Thyroid gland (tissue), 4 donors: ENCODE results near the gene NEBL. TPM values are rescaled to one million over a fixed set of nuclear protein-coding genes. Genes with fewer than 3 reads are reported as not detected.
"Not testable (repeated sequence)": the region's sequence is repeated elsewhere in the genome, so short reads cannot be mapped to it uniquely, and the experiment has no call there.

ENCODE experiments used
- DNase-seq, 2 donors: peaks; one replicate each; pipeline ENCODE4 v3.0.0-alpha.2; 2019
- H3K27ac ChIP-seq, 3 donors: fragments of 200-600 bp; sonication (generic); 1 replicate in 2 of 3; 2 replicates in 1 of 3; pipeline ENCODE4 v1.5.1; 2016 to 2019; ENCODE audit warnings: mild to moderate bottlenecking in 1 of 3, moderate library complexity in 1 of 3
- H3K27me3 ChIP-seq: fragments of 200-600 bp; sonication (generic); one replicate; pipeline ENCODE4 v1.5.1; 2019
- H3K36me3 ChIP-seq, 2 donors: fragments of 200-600 bp; sonication (generic); one replicate each; pipeline ENCODE4 v1.5.1; 2016 to 2019
- H3K4me1 ChIP-seq, 2 donors: fragments of 200-600 bp; sonication (generic); one replicate each; pipeline ENCODE4 v1.5.1; 2017 to 2019
- H3K4me3 ChIP-seq, 3 donors: fragments of 200-600 bp; sonication (generic); replicated peaks in 1 of 3; 1 replicate in 2 of 3; 2 replicates in 1 of 3; pipeline ENCODE4 v1.5.1; 2016; ENCODE audit warnings: mild to moderate bottlenecking in 1 of 3
- H3K9me3 ChIP-seq: fragments of 200-600 bp; sonication (generic); one replicate; pipeline ENCODE4 v1.5.1; 2017
- POLR2A ChIP-seq, 2 donors: fragments of 450-650 bp; IDR thresholded peaks; one replicate each; pipeline ENCODE4 v1.6.1; 2017; ENCODE audit warnings: antibody characterized with exemption in 2 of 2, mild to moderate bottlenecking in 2 of 2, moderate library complexity in 1 of 2
- WGBS, 2 donors: methylation state at CpG; one replicate each; pipeline ENCODE4 v1.1.5; 2017; 5-methylcytosine and 5-hydroxymethylcytosine counted together
- intact Hi-C: fragments of 100-400 bp; cut with DNase I; formaldehyde crosslinking; loops from one replicate; pipeline ENCODE4 v1.15.1; 2023
- total RNA-seq, 4 donors: library from RNA; depleted of rRNA; stranded (reverse); fragments of >200 nt; gene quantifications; one replicate each; pipeline ENCODE4 v1.2.3, GENCODE V29; 2016
- TF ChIP-seq, protein P1 (sequence below), 6 experiments: fragments of 200-600 bp in 3 of 6; fragments of 450-650 bp in 3 of 6; sonication (generic) in 3 of 6; IDR thresholded peaks; one replicate each; pipeline ENCODE4 v1.5.1; 2016 to 2019; ENCODE audit warnings: antibody characterized with exemption in 6 of 6, mild to moderate bottlenecking in 2 of 6, inconsistent platforms in 1 of 6, moderate library complexity in 1 of 6

The NEBL gene, protein sequence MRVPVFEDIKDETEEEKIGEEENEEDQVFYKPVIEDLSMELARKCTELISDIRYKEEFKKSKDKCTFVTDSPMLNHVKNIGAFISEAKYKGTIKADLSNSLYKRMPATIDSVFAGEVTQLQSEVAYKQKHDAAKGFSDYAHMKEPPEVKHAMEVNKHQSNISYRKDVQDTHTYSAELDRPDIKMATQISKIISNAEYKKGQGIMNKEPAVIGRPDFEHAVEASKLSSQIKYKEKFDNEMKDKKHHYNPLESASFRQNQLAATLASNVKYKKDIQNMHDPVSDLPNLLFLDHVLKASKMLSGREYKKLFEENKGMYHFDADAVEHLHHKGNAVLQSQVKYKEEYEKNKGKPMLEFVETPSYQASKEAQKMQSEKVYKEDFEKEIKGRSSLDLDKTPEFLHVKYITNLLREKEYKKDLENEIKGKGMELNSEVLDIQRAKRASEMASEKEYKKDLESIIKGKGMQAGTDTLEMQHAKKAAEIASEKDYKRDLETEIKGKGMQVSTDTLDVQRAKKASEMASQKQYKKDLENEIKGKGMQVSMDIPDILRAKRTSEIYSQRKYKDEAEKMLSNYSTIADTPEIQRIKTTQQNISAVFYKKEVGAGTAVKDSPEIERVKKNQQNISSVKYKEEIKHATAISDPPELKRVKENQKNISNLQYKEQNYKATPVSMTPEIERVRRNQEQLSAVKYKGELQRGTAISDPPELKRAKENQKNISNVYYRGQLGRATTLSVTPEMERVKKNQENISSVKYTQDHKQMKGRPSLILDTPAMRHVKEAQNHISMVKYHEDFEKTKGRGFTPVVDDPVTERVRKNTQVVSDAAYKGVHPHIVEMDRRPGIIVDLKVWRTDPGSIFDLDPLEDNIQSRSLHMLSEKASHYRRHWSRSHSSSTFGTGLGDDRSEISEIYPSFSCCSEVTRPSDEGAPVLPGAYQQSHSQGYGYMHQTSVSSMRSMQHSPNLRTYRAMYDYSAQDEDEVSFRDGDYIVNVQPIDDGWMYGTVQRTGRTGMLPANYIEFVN
- 100 to 1,000 TPM; 163 to 269 (median 214) TPM for total RNA-seq

DNA sequence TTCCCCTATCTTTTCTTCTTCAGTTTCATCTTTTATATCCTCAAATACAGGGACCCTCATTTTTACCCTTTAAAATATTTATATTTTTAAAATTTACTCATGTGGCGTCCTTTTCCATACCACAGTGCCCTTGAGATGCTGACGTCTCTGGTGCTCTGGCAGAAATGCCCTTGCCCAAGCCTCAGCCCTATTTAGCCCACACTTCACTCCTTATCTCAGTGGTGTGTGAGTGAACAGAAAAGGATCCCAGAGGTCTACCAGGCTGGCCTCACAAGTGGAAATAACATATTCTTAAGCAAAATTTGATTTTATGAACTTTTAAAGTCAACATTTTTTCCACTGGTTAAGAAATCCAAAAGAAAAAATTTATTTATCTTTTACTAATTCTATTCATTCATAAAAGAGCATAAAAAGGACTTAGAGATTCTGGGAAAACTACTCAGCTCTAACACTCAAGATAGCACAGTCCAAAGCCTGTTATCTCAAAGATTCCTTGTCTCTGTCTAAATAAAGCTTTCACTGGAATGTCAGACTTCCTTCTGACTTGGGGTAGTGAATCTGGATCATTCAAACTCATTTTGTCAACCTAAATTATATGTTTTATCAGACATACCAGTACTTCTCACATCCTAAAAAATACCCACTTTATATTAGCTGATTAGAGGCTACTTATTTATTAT lies at the start of gene NEBL:
Gene NEBL, minus strand, starts transcription at position 166 of the 680 bp plus-strand sequence. Its CDS starts 106 bp downstream, at position 60.
- TF ChIP-seq POLR2A (IDR thresholded peaks at IDR 0.05), result no peak
- TF ChIP-seq, protein P1, sequence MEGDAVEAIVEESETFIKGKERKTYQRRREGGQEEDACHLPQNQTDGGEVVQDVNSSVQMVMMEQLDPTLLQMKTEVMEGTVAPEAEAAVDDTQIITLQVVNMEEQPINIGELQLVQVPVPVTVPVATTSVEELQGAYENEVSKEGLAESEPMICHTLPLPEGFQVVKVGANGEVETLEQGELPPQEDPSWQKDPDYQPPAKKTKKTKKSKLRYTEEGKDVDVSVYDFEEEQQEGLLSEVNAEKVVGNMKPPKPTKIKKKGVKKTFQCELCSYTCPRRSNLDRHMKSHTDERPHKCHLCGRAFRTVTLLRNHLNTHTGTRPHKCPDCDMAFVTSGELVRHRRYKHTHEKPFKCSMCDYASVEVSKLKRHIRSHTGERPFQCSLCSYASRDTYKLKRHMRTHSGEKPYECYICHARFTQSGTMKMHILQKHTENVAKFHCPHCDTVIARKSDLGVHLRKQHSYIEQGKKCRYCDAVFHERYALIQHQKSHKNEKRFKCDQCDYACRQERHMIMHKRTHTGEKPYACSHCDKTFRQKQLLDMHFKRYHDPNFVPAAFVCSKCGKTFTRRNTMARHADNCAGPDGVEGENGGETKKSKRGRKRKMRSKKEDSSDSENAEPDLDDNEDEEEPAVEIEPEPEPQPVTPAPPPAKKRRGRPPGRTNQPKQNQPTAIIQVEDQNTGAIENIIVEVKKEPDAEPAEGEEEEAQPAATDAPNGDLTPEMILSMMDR (IDR thresholded peaks at IDR 0.05), result no peak
- no peaks in the 10 kb centered on the region for H3K27me3 ChIP-seq
- intact Hi-C loops, result no loop called here
- DNase-seq, result no peak
- no peaks in the 10 kb centered on the region for H3K4me1 ChIP-seq
- no peak within 1 kb of the TSS for H3K4me3 ChIP-seq
- no peak within 1 kb of the TSS for H3K27ac ChIP-seq
- H3K36me3 ChIP-seq, result peaks cover 0 to 4% of the 10 kb centered on the region in 2 donors
- 88 to 93% methylated on average over 2 of the region's 2 CpGs for WGBS, 2 donors
- H3K9me3 ChIP-seq, result no peaks in the 10 kb centered on the region

DNA sequence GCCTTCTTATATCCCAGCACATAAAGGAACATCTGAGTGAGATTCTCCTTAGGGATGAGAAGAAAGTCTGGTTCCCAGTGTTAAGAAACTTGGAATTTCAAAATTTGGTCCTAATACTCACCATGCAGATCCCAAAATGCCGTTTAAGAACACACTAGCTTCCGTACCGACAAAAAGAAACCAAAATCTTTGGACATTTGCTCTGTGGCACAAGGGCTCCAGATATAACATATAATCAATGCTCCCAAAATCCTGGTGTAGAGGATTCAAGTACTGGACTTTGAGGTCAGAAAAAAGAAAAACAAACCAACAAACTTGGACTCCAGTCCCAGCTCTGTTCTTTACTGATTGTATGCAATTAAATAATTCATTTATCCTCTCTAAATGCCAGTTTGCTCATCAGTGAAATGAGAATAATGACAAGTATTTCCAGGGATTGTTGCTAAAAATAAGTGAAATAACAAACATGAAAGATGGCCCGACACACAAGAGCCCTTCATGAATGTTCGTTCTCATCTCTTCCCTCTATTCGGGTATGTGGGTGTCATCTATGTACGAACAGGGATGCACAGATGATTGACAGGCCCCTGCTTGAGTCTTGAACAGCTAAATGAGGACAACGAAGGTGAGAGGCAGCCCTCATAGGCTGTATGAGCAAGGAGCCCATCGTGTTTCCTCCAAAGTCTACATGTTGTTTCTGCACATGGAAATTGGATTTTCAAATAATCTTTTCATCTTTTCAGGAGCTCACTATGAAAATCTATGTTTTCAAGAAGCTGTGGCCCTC lies 48.6 kb upstream of the NEBL start:
- intact Hi-C loops, result no loop called here

DNA sequence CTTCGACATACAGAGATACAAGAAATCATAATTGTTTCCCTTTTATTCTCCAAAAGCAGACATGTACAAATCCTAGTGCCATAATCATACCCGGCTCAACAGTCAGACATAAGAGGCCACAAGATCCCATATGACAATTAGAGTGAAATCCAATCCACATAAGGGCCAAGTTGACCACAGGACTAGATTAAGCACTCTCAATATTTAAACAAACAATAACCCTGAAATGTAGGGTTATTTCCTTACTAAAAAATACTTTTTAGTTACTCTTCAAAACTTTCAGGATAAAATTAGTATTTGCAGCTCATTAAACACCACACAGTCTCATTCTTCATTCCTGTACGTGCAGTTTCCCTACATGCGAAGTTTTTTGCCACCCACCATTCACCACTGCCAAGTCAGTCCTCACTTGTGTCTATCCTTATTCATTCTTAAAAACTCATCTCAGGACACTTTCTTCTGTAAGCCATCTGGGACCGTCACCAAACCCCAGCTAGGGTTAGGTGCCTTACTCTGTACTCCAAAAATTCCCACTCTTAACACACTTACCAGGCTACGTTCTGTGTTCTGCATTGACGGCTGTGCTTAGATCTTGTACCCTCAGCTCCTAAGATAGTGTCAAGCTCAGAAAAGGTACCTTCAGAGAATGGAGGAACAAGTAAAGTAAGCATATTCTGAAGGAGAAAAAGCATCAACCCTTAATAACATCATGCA lies 47.8 kb upstream of the NEBL start:
- Histone ChIP-seq H3K4me1 (no peaks in the 10 kb centered on the region), H3K4me3 (no peak overlapping the region), H3K27me3 (no peaks in the 10 kb centered on the region), H3K9me3 (no peaks in the 10 kb centered on the region), H3K36me3 (no peaks in the 10 kb centered on the region), H3K27ac (no peak overlapping the region)
- no peak for DNase-seq
- WGBS, 2 donors, result 94 to 96% methylated on average over 7 of the region's 7 CpGs
- TF ChIP-seq, protein P1 (IDR thresholded peaks at IDR 0.05), result no peak
- no peak for TF ChIP-seq POLR2A (IDR thresholded peaks at IDR 0.05)
- intact Hi-C loops, result no loop called here

More for the DNA sequence above, 48.6 kb upstream of the NEBL start:
- no peak overlapping the region for H3K27ac ChIP-seq
- DNase-seq, result no peak
- TF ChIP-seq, protein P1 (IDR thresholded peaks at IDR 0.05), result no peak
- no peak for TF ChIP-seq POLR2A (IDR thresholded peaks at IDR 0.05)
- H3K4me3 ChIP-seq, result no peak overlapping the region
- whole genome bisulfite sequencing, 2 donors, result 86 to 91% methylated on average over 9 of the region's 9 CpGs
- H3K36me3 ChIP-seq, result no peaks in the 10 kb centered on the region
- no peaks in the 10 kb centered on the region for H3K27me3 ChIP-seq
- no peaks in the 10 kb centered on the region for H3K4me1 ChIP-seq
- no peaks in the 10 kb centered on the region for H3K9me3 ChIP-seq

DNA sequence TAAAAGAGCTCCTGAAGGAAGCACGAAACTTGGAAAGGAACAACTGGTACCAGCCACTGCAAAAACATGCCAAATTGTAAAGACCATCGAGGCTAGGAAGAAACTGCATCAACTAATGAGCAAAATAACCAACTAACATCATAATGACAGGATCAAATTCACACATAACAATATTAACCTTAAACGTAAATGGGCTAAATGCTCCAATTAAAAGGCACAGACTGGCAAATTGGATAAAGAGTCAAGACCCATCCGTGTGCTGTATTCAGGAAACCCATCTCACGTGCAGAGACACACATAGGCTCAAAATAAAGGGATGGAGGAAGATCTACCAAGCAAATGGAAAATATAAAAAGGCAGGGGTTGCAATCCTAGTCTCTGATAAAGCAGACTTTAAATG lies 42.3 kb upstream of the NEBL start:
- H3K36me3 ChIP-seq, H3K9me3 ChIP-seq, H3K27ac ChIP-seq, H3K4me1 ChIP-seq, H3K4me3 ChIP-seq, H3K27me3 ChIP-seq, intact Hi-C loops, DNase-seq: not testable (repeated sequence)
- WGBS, 2 donors, result 56 to 63% methylated on average over 4 of the region's 5 CpGs
